Globus pallidus (tissue), 1 donor: ENCODE measurements around the gene TNFAIP8L1.

Experiments used
- DNase-seq: peaks from one replicate; pipeline ENCODE4 v3.0.0-alpha.2; 2015; ENCODE audit warnings: low spot score

The TNFAIP8L1 gene

GRCh38 chr19:4609878-4610511 lies 29.3 kb upstream of the TNFAIP8L1 start:
- DNase-seq: peak; percentile 31

- no peak for DNase-seq
Observed at GRCh38 chr19:4613254-4613751, 26.0 kb upstream of the TNFAIP8L1 start.

GRCh38 chr19:4618019-4618418 lies 21.3 kb upstream of the TNFAIP8L1 start:
- DNase-seq: no peak

GRCh38 chr19:4619668-4620294 lies 19.5 kb upstream of the TNFAIP8L1 start:
- DNase-seq: no peak

GRCh38 chr19:4620675-4621074 lies 18.6 kb upstream of the TNFAIP8L1 start:
- DNase-seq: no peak

GRCh38 chr19:4622695-4623421 lies 16.5 kb upstream of the TNFAIP8L1 start:
- no peak for DNase-seq

GRCh38 chr19:4624301-4624700 lies 15.0 kb upstream of the TNFAIP8L1 start:
- no peak for DNase-seq

GRCh38 chr19:4624733-4625362 lies 14.5 kb upstream of the TNFAIP8L1 start:
- DNase-seq: no peak

- DNase-seq: peak; percentile 43
Observed at GRCh38 chr19:4633140-4633967, 6.0 kb upstream of the TNFAIP8L1 start.

- no peak for DNase-seq
Observed at GRCh38 chr19:4635754-4636116, 3.6 kb upstream of the TNFAIP8L1 start.

GRCh38 chr19:4636151-4636717 lies 3.1 kb upstream of the TNFAIP8L1 start:
- DNase-seq: no peak

GRCh38 chr19:4636761-4637160 lies 2.6 kb upstream of the TNFAIP8L1 start:
- no peak for DNase-seq

GRCh38 chr19:4638317-4638716 lies 999 bp upstream of the TNFAIP8L1 start:
- no peak for DNase-seq

GRCh38 chr19:4639531-4640246 lies 373 bp downstream of the TNFAIP8L1 start:
- DNase-seq: no peak

- no peak for DNase-seq
Observed at GRCh38 chr19:4640247-4641000, 1.1 kb downstream of the TNFAIP8L1 start.

- DNase-seq: no peak
Observed at GRCh38 chr19:4641132-4641531, 1.8 kb downstream of the TNFAIP8L1 start.

- no peak for DNase-seq
Observed at GRCh38 chr19:4642625-4643024, 3.3 kb downstream of the TNFAIP8L1 start.

- no peak for DNase-seq
Observed at GRCh38 chr19:4645718-4646117, 6.4 kb downstream of the TNFAIP8L1 start.

GRCh38 chr19:4647676-4648644 lies 8.6 kb downstream of the TNFAIP8L1 start:
- no peak for DNase-seq
